Measurements from ENCODE around the gene GPR39. TPM values are rescaled to one million over a fixed set of nuclear protein-coding genes. Genes with fewer than 3 reads are reported as not detected.

GPR39 gene
- total and polyA plus RNA-seq, 2 donors (not counting 1 experiment from before 2014, with no cell fraction given), result 1.00 to 1.3 TPM

- no peaks in the 10 kb centered on the region for H3K4me1 ChIP-seq (ENCODE audit: control insufficient read depth, extremely low read depth, insufficient read depth, low read length)
- TF ChIP-seq CTCF (conservative IDR thresholded peaks at IDR 0.05 in 1 of 2, IDR thresholded peaks at IDR 0.05 in 1 of 2; ENCODE audit: low read depth in 1 of 2, low read length in 2 of 2) (no peak), EZH2 (IDR thresholded peaks at IDR 0.05; ENCODE audit: low read length, missing control alignments) (no peak)
- peak in 1 of 2 donors; percentile 81 for DNase-seq (ENCODE audit: low read depth in 2 of 2)
- H3K9me3 ChIP-seq (ENCODE audit: control insufficient read depth, insufficient read depth, low read depth, low read length), result no peaks in the 10 kb centered on the region
- H3K4me2 ChIP-seq (ENCODE audit: extremely low read depth, insufficient read depth, low read length), result no peak overlapping the region
- no peaks in the 10 kb centered on the region for H3K36me3 ChIP-seq (ENCODE audit: control insufficient read depth, insufficient read depth, low read length)
- H3K27ac ChIP-seq (ENCODE audit: insufficient read depth, low read length), result no peak overlapping the region
- H4K20me1 ChIP-seq (ENCODE audit: control insufficient read depth, extremely low read depth, insufficient read depth, low read length), result no peaks in the 10 kb centered on the region
- H3K9ac ChIP-seq (ENCODE audit: insufficient read depth, low read length), result no peak overlapping the region
- H2AFZ ChIP-seq (ENCODE audit: low read length), result no peak overlapping the region
- H3K4me3 ChIP-seq (replicated peaks in 1 of 4; ENCODE audit: control extremely low read depth in 1 of 4, insufficient read depth in 1 of 4, low read depth in 3 of 4, low read length in 4 of 4), result no peak overlapping the region
- H3K27me3 ChIP-seq (ENCODE audit: control insufficient read depth, insufficient read depth, low read length), result no peaks in the 10 kb centered on the region
- H3K79me2 ChIP-seq (ENCODE audit: control insufficient read depth, insufficient read depth, low read length), result no peaks in the 10 kb centered on the region
Observed at GRCh38 chr2:132678483-132678882, 261.9 kb downstream of the GPR39 start.

GRCh38 chr2:132680544-132680943 is 263.9 kb downstream of the GPR39 start:
- DNase-seq (ENCODE audit: low read depth in 2 of 2), result no peak
- Histone ChIP-seq H3K27ac (ENCODE audit: insufficient read depth, low read length) (no peak overlapping the region), H3K79me2 (ENCODE audit: control insufficient read depth, insufficient read depth, low read length) (no peaks in the 10 kb centered on the region), H3K9me3 (ENCODE audit: control insufficient read depth, insufficient read depth, low read depth, low read length) (no peaks in the 10 kb centered on the region), H3K4me1 (ENCODE audit: control insufficient read depth, extremely low read depth, insufficient read depth, low read length) (no peaks in the 10 kb centered on the region), H3K36me3 (ENCODE audit: control insufficient read depth, insufficient read depth, low read length) (no peaks in the 10 kb centered on the region), H3K4me3 (replicated peaks in 1 of 4; ENCODE audit: control extremely low read depth in 1 of 4, insufficient read depth in 1 of 4, low read depth in 3 of 4, low read length in 4 of 4) (no peak overlapping the region), H2AFZ (ENCODE audit: low read length) (no peak overlapping the region), H3K9ac (ENCODE audit: insufficient read depth, low read length) (no peak overlapping the region), H3K27me3 (ENCODE audit: control insufficient read depth, insufficient read depth, low read length) (no peaks in the 10 kb centered on the region), H4K20me1 (ENCODE audit: control insufficient read depth, extremely low read depth, insufficient read depth, low read length) (no peaks in the 10 kb centered on the region), H3K4me2 (ENCODE audit: extremely low read depth, insufficient read depth, low read length) (no peak overlapping the region)
- TF ChIP-seq EZH2 (IDR thresholded peaks at IDR 0.05; ENCODE audit: low read length, missing control alignments), result no peak
- TF ChIP-seq CTCF (conservative IDR thresholded peaks at IDR 0.05 in 1 of 2, IDR thresholded peaks at IDR 0.05 in 1 of 2; ENCODE audit: low read depth in 1 of 2, low read length in 2 of 2), result no peak

GRCh38 chr2:132681766-132682165 is 265.2 kb downstream of the GPR39 start:
- Histone ChIP-seq H2AFZ (ENCODE audit: low read length) (no peak overlapping the region), H3K4me3 (replicated peaks in 1 of 4; ENCODE audit: control extremely low read depth in 1 of 4, insufficient read depth in 1 of 4, low read depth in 3 of 4, low read length in 4 of 4) (no peak overlapping the region), H3K79me2 (ENCODE audit: control insufficient read depth, insufficient read depth, low read length) (no peaks in the 10 kb centered on the region), H3K4me1 (ENCODE audit: control insufficient read depth, extremely low read depth, insufficient read depth, low read length) (no peaks in the 10 kb centered on the region), H4K20me1 (ENCODE audit: control insufficient read depth, extremely low read depth, insufficient read depth, low read length) (no peaks in the 10 kb centered on the region), H3K27me3 (ENCODE audit: control insufficient read depth, insufficient read depth, low read length) (no peaks in the 10 kb centered on the region), H3K36me3 (ENCODE audit: control insufficient read depth, insufficient read depth, low read length) (no peaks in the 10 kb centered on the region), H3K9ac (ENCODE audit: insufficient read depth, low read length) (no peak overlapping the region), H3K4me2 (ENCODE audit: extremely low read depth, insufficient read depth, low read length) (no peak overlapping the region), H3K9me3 (ENCODE audit: control insufficient read depth, insufficient read depth, low read depth, low read length) (no peaks in the 10 kb centered on the region), H3K27ac (ENCODE audit: insufficient read depth, low read length) (no peak overlapping the region)
- TF ChIP-seq CTCF (conservative IDR thresholded peaks at IDR 0.05 in 1 of 2, IDR thresholded peaks at IDR 0.05 in 1 of 2; ENCODE audit: low read depth in 1 of 2, low read length in 2 of 2), result no peak
- TF ChIP-seq EZH2 (IDR thresholded peaks at IDR 0.05; ENCODE audit: low read length, missing control alignments), result no peak
- no peak for DNase-seq (ENCODE audit: low read depth in 2 of 2)
